ENCODE measurements around the gene KRT6C.

KRT6C gene

GRCh38 chr12:52436828-52437474 is 36.7 kb downstream of the KRT6C start:
- Mint-ChIP-seq H3K9me3 (ENCODE audit: low read depth) (no peaks in the 10 kb centered on the region), H3K4me3 (no peak overlapping the region), H3K27me3 (peaks cover 12% of the 10 kb centered on the region), H3K4me1 (ENCODE audit: low read depth) (no peaks in the 10 kb centered on the region), H3K27ac (no peak overlapping the region), H3K36me3 (no peaks in the 10 kb centered on the region)

GRCh38 chr12:52436000-52436827 is 37.4 kb downstream of the KRT6C start:
- H3K27ac Mint-ChIP-seq, result no peak overlapping the region
- H3K9me3 Mint-ChIP-seq (ENCODE audit: low read depth), result no peaks in the 10 kb centered on the region
- no peaks in the 10 kb centered on the region for H3K4me1 Mint-ChIP-seq (ENCODE audit: low read depth)
- H3K27me3 Mint-ChIP-seq, result peaks cover 14% of the 10 kb centered on the region
- no peak overlapping the region for H3K4me3 Mint-ChIP-seq
- H3K36me3 Mint-ChIP-seq, result no peaks in the 10 kb centered on the region

GRCh38 chr12:52435659-52435999 is 38.0 kb downstream of the KRT6C start:
- Mint-ChIP-seq H3K27me3 (peaks cover 12% of the 10 kb centered on the region), H3K27ac (no peak overlapping the region), H3K9me3 (ENCODE audit: low read depth) (no peaks in the 10 kb centered on the region), H3K4me3 (no peak overlapping the region), H3K36me3 (no peaks in the 10 kb centered on the region), H3K4me1 (ENCODE audit: low read depth) (no peaks in the 10 kb centered on the region)

- peaks cover 12% of the 10 kb centered on the region for H3K27me3 Mint-ChIP-seq
- H3K9me3 Mint-ChIP-seq (ENCODE audit: low read depth), result no peaks in the 10 kb centered on the region
- H3K4me3 Mint-ChIP-seq, result no peak overlapping the region
- no peaks in the 10 kb centered on the region for H3K36me3 Mint-ChIP-seq
- H3K4me1 Mint-ChIP-seq (ENCODE audit: low read depth), result no peaks in the 10 kb centered on the region
- no peak overlapping the region for H3K27ac Mint-ChIP-seq
These were observed 38.7 kb downstream of the KRT6C start for GRCh38 chr12:52434760-52435530.

GRCh38 chr12:52434081-52434733 is 39.4 kb downstream of the KRT6C start, which contains the start of gene KRT75:
TSS of gene KRT75 (minus strand) at chr12:52434371. CDS start at chr12:52434304, 67 bp downstream.
- Mint-ChIP-seq H3K27me3 (peaks cover 12% of the 10 kb centered on the region), H3K9me3 (ENCODE audit: low read depth) (no peaks in the 10 kb centered on the region)

GRCh38 chr12:52433501-52434080 is 40.0 kb downstream of the KRT6C start:
- Mint-ChIP-seq H3K27me3 (peaks cover 16% of the 10 kb centered on the region), H3K9me3 (ENCODE audit: low read depth) (no peaks in the 10 kb centered on the region), H3K27ac (no peak overlapping the region), H3K4me3 (no peak overlapping the region), H3K36me3 (no peaks in the 10 kb centered on the region), H3K4me1 (ENCODE audit: low read depth) (no peaks in the 10 kb centered on the region)

More at GRCh38 chr12:52434081-52434733, 39.4 kb downstream of the KRT6C start, which contains the start of gene KRT75:
- Mint-ChIP-seq H3K36me3 (no peaks in the 10 kb centered on the region), H3K4me1 (ENCODE audit: low read depth) (no peaks in the 10 kb centered on the region), H3K4me3 (no peak within 1 kb of the TSS), H3K27ac (no peak within 1 kb of the TSS)

GRCh38 chr12:52432559-52433207 is 40.9 kb downstream of the KRT6C start:
- Mint-ChIP-seq H3K27ac (no peak overlapping the region), H3K4me3 (no peak overlapping the region), H3K4me1 (ENCODE audit: low read depth) (no peaks in the 10 kb centered on the region), H3K9me3 (ENCODE audit: low read depth) (no peaks in the 10 kb centered on the region), H3K36me3 (no peaks in the 10 kb centered on the region), H3K27me3 (peaks cover 16% of the 10 kb centered on the region)

GRCh38 chr12:52428121-52428520 is 45.5 kb downstream of the KRT6C start:
- Mint-ChIP-seq H3K9me3 (ENCODE audit: low read depth) (no peaks in the 10 kb centered on the region), H3K27ac (no peak overlapping the region), H3K27me3 (peaks cover 14% of the 10 kb centered on the region), H3K4me3 (no peak overlapping the region), H3K36me3 (no peaks in the 10 kb centered on the region), H3K4me1 (ENCODE audit: low read depth) (no peaks in the 10 kb centered on the region)

GRCh38 chr12:52427083-52427482 is 46.5 kb downstream of the KRT6C start:
- H3K36me3 Mint-ChIP-seq, result no peaks in the 10 kb centered on the region
- H3K27me3 Mint-ChIP-seq, result peaks cover 12% of the 10 kb centered on the region
- H3K4me1 Mint-ChIP-seq (ENCODE audit: low read depth), result no peaks in the 10 kb centered on the region
- no peaks in the 10 kb centered on the region for H3K9me3 Mint-ChIP-seq (ENCODE audit: low read depth)
- H3K4me3 Mint-ChIP-seq, result no peak overlapping the region
- no peak overlapping the region for H3K27ac Mint-ChIP-seq

- Mint-ChIP-seq H3K27me3 (peaks cover 9% of the 10 kb centered on the region), H3K4me3 (no peak overlapping the region), H3K27ac (no peak overlapping the region), H3K9me3 (ENCODE audit: low read depth) (no peaks in the 10 kb centered on the region), H3K36me3 (no peaks in the 10 kb centered on the region), H3K4me1 (ENCODE audit: low read depth) (no peaks in the 10 kb centered on the region)
These were observed 47.6 kb downstream of the KRT6C start for GRCh38 chr12:52426034-52426433.

- H3K4me1 Mint-ChIP-seq (ENCODE audit: low read depth), result no peaks in the 10 kb centered on the region
- H3K9me3 Mint-ChIP-seq (ENCODE audit: low read depth), result no peaks in the 10 kb centered on the region
- H3K4me3 Mint-ChIP-seq, result no peak overlapping the region
- H3K27ac Mint-ChIP-seq, result no peak overlapping the region
- no peaks in the 10 kb centered on the region for H3K36me3 Mint-ChIP-seq
- peaks cover 9% of the 10 kb centered on the region for H3K27me3 Mint-ChIP-seq
These were observed 48.1 kb downstream of the KRT6C start for GRCh38 chr12:52425466-52425865.

GRCh38 chr12:52423661-52424500 is 49.7 kb downstream of the KRT6C start:
- H3K9me3 Mint-ChIP-seq (ENCODE audit: low read depth), result no peaks in the 10 kb centered on the region

GRCh38 chr12:52423035-52423434 is 50.6 kb downstream of the KRT6C start:
- H3K4me3 Mint-ChIP-seq, result no peak overlapping the region
- H3K36me3 Mint-ChIP-seq, result no peaks in the 10 kb centered on the region
- no peak overlapping the region for H3K27ac Mint-ChIP-seq

More at GRCh38 chr12:52423661-52424500, 49.7 kb downstream of the KRT6C start:
- no peak overlapping the region for H3K4me3 Mint-ChIP-seq
- H3K4me1 Mint-ChIP-seq (ENCODE audit: low read depth), result no peaks in the 10 kb centered on the region
- no peak overlapping the region for H3K27ac Mint-ChIP-seq
- no peaks in the 10 kb centered on the region for H3K36me3 Mint-ChIP-seq
- H3K27me3 Mint-ChIP-seq, result peaks cover 4% of the 10 kb centered on the region

More at GRCh38 chr12:52423035-52423434, 50.6 kb downstream of the KRT6C start:
- Mint-ChIP-seq H3K4me1 (ENCODE audit: low read depth) (no peaks in the 10 kb centered on the region), H3K27me3 (peaks cover 3% of the 10 kb centered on the region), H3K9me3 (ENCODE audit: low read depth) (no peaks in the 10 kb centered on the region)
